NCI-H1105 treated with DMSO at 0.1 percent for 48 hours (cell line): ENCODE measurements around the gene RNF113A.
"Not testable (repeated sequence)": the region's sequence is repeated elsewhere in the genome, so short reads cannot be mapped to it uniquely, and the experiment has no call there.

ENCODE experiments used
- DNase-seq: peaks from one replicate; lab custom pipeline; 2025; lab: John Stamatoyannopoulos, UW

RNF113A gene

GRCh38 chrX:119833905-119834304 lies 37.6 kb downstream of the RNF113A start:
- no peak for DNase-seq

DNA sequence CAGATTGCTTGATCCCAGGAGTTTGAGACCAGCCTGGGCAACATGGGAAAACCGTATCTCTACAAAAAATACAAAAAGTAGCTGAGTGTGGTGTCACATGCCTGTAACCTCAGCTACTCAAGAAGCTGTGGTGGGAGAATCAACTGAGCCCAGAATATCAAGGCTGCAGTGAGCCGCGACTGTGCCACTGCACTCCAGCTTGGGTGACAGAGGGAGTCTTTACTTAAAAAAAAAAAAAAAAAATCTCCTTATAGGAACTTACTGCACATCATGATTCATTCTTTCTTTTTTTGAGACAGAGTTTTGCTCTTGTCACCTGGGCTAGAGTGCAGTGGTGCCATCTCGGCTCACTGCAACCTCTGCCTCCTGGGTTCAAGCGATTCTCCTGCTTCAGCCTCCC lies 43.1 kb downstream of the RNF113A start:
- no peak for DNase-seq

GRCh38 chrX:119826399-119826959 lies 45.1 kb downstream of the RNF113A start:
- no peak for DNase-seq

DNA sequence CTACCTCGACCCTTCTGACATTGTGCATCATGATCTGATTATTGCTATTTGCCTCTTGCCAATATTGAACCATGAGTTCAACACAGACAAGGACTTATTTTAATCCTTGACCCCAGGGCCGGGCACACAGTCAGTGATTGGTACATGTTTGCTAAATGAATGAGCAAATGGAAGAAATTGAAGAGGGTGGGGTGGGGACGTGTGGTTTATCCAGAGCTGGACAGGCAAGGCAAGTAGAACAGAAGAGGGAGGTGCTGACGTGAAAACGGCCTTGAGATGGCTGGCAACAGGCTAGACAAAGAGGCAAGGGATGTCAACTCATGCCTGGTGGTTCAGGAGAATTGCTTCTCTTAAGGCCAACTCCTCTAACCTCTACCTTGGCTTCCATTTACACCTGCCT lies 47.3 kb downstream of the RNF113A start:
- DNase-seq = not testable (repeated sequence)

GRCh38 chrX:119821703-119822102 lies 49.8 kb downstream of the RNF113A start:
- DNase-seq = not testable (repeated sequence)
